ENCODE data around the gene NXNL1. TPM values are rescaled to one million over a fixed set of nuclear protein-coding genes. Genes with fewer than 3 reads are reported as not detected.
A peak's percentile ranks its signal among the peaks of the same experiment; 100 is the strongest.

The NXNL1 gene
- total and polyA plus RNA-seq, 7 donors: not detected

GRCh38 chr19:17421942-17422341 is 38.8 kb downstream of the NXNL1 start:
- Histone ChIP-seq H3K36me3 (peaks cover 0 to 5% (median 0%) of the 10 kb centered on the region in 4 donors), H3K4me3 (no peak overlapping the region), H3K4me1 (peaks cover 0 to 25% (median 20%) of the 10 kb centered on the region in 4 donors), H3K27me3 (no peaks in the 10 kb centered on the region), H3K9me3 (no peaks in the 10 kb centered on the region), H3K27ac (no peak overlapping the region)
- intact Hi-C loops (cut with DNase I): no loop called here
- no peak for TF ChIP-seq POLR2AphosphoS5 (IDR thresholded peaks at IDR 0.05)
- no peak for TF ChIP-seq POLR2A (IDR thresholded peaks at IDR 0.05)
- TF ChIP-seq CTCF (IDR thresholded peaks at IDR 0.05): no peak
- TF ChIP-seq EP300 (IDR thresholded peaks at IDR 0.05): no peak
- no peak for DNase-seq
- WGBS, 2 donors: 96 to 97% methylated on average over 4 of the region's 4 CpGs

GRCh38 chr19:17420475-17420924 is 40.2 kb downstream of the NXNL1 start:
- Histone ChIP-seq H3K27me3 (no peaks in the 10 kb centered on the region), H3K36me3 (peaks cover 0 to 5% (median 0%) of the 10 kb centered on the region in 4 donors), H3K27ac (peak overlapping the region; percentile 75 to 87 (median 80)), H3K4me1 (peaks cover 0 to 25% (median 20%) of the 10 kb centered on the region in 4 donors), H3K4me3 (peak overlapping the region; percentile 75 to 97 (median 86)), H3K9me3 (no peaks in the 10 kb centered on the region)
- TF ChIP-seq EP300 (IDR thresholded peaks at IDR 0.05) (no peak), CTCF (IDR thresholded peaks at IDR 0.05) (no peak), POLR2A (IDR thresholded peaks at IDR 0.05) (no peak), POLR2AphosphoS5 (IDR thresholded peaks at IDR 0.05) (no peak)
- WGBS, 2 donors: 4 to 5% methylated on average over 25 of the region's 25 CpGs
- DNase-seq: peak; percentile 74
- intact Hi-C loops (cut with DNase I): no loop called here

- intact Hi-C loops (cut with DNase I): no loop called here
- peak; percentile 50 to 86 (median 59) for TF ChIP-seq POLR2AphosphoS5 (IDR thresholded peaks at IDR 0.05)
- no peak for TF ChIP-seq POLR2A (IDR thresholded peaks at IDR 0.05)
- no peak for TF ChIP-seq CTCF (IDR thresholded peaks at IDR 0.05)
- peak in 1 of 4 donors; percentile 70 for TF ChIP-seq EP300 (IDR thresholded peaks at IDR 0.05)
- Histone ChIP-seq H3K9me3 (no peaks in the 10 kb centered on the region), H3K36me3 (peaks cover 0 to 5% (median 0%) of the 10 kb centered on the region in 4 donors), H3K4me1 (peaks cover 0 to 21% (median 16%) of the 10 kb centered on the region in 4 donors), H3K27me3 (no peaks in the 10 kb centered on the region), H3K27ac (peak within 1 kb of the TSS; percentile 84 to 87 (median 86)), H3K4me3 (peak within 1 kb of the TSS; percentile 75 to 97 (median 86))
- 1% methylated on average over 85 of the region's 85 CpGs for WGBS, 2 donors
- peak; percentile 99 for DNase-seq
These were observed 40.9 kb downstream of the NXNL1 start, which contains the start of gene MVB12A for GRCh38 chr19:17419621-17420474. MVB12A (plus strand) TSS chr19:17420047; CDS start chr19:17420136, 89 bp downstream.

GRCh38 chr19:17419154-17419620 is 41.5 kb downstream of the NXNL1 start:
- H3K36me3 ChIP-seq: peaks cover 0 to 5% (median 0%) of the 10 kb centered on the region in 4 donors
- H3K4me3 ChIP-seq: peak overlapping the region; percentile 20 to 97 (median 86)
- TF ChIP-seq POLR2A (IDR thresholded peaks at IDR 0.05): no peak
- no peak for TF ChIP-seq CTCF (IDR thresholded peaks at IDR 0.05)
- TF ChIP-seq EP300 (IDR thresholded peaks at IDR 0.05): no peak
- peak overlapping the region; percentile 84 to 87 (median 86) for H3K27ac ChIP-seq
- peaks cover 0 to 17% (median 12%) of the 10 kb centered on the region in 4 donors for H3K4me1 ChIP-seq
- DNase-seq: no peak
- WGBS, 2 donors: 9 to 16% methylated on average over 8 of the region's 8 CpGs
- intact Hi-C loops (cut with DNase I): no loop called here
- no peaks in the 10 kb centered on the region for H3K27me3 ChIP-seq
- H3K9me3 ChIP-seq: no peaks in the 10 kb centered on the region

All from sigmoid colon (tissue), 7 donors.